OCI-LY3 (cell line): ENCODE results near the gene ALPG.

ENCODE experiments used
- H2AFZ ChIP-seq: fragments of 200-600, 300-600 bp; shearing (Covaris generic); 2 replicates; pipeline ENCODE4 v1.6.0; 2014; ENCODE audit warnings: antibody characterized with exemption, low read depth, low read length
- H3K27ac ChIP-seq: fragments of 200-600, 300-600 bp; sonication (generic); 2 replicates; pipeline ENCODE4 v1.5.1; 2014; ENCODE audit warnings: mild to moderate bottlenecking, low read length, moderate library complexity, mixed read lengths
- H3K27me3 ChIP-seq: fragments of 200-600, 300-600 bp; sonication (generic); 2 replicates; pipeline ENCODE4 v1.6.1; 2014; ENCODE audit warnings: low read depth, low read length, mixed read lengths
- H3K36me3 ChIP-seq: fragments of 200-600, 300-600 bp; sonication (generic); replicated peaks from 2 replicates; pipeline ENCODE3; 2014; ENCODE audit warnings: low read depth, low read length, mixed read lengths
- H3K4me1 ChIP-seq: fragments of 300-600, 200-600 bp; sonication (generic); 2 replicates; pipeline ENCODE4 v1.6.1; 2014; ENCODE audit warnings: low read length, mixed read lengths
- H3K4me2 ChIP-seq: fragments of 200-600, 300-600 bp; sonication (generic); 2 replicates; pipeline ENCODE4 v1.6.1; 2014; ENCODE audit warnings: low read length, mixed read lengths
- H3K4me3 ChIP-seq: fragments of 300-600, 200-600 bp; sonication (generic); 2 replicates; pipeline ENCODE4 v1.5.1; 2014; ENCODE audit warnings: antibody characterized with exemption, mild to moderate bottlenecking, low read length, moderate library complexity
- H3K79me2 ChIP-seq: fragments of 300-600, 200-600 bp; shearing (Covaris generic); 2 replicates; pipeline ENCODE4 v1.6.1; 2014; ENCODE audit warnings: mild to moderate bottlenecking, low read length, mixed read lengths
- H3K9ac ChIP-seq: fragments of 300-600, 200-600 bp; shearing (Covaris generic); 2 replicates; pipeline ENCODE4 v1.6.0; 2014; ENCODE audit warnings: mild to moderate bottlenecking, low read length, moderate library complexity
- H3K9me3 ChIP-seq: fragments of 200-600, 300-600 bp; shearing (Covaris generic); 2 replicates; pipeline ENCODE4 v1.6.1; 2014; ENCODE audit warnings: low read length, mixed read lengths; ENCODE audit not compliant: insufficient read depth
- H4K20me1 ChIP-seq: fragments of 200-600, 300-600 bp; sonication (generic); 2 replicates; pipeline ENCODE4 v1.6.1; 2016; ENCODE audit warnings: low read length, mixed read lengths; ENCODE audit not compliant: insufficient read depth
- CTCF ChIP-seq: fragments of 200-600, 300-600 bp; sonication (generic); IDR thresholded peaks from 2 replicates; pipeline ENCODE4 v1.5.1; 2014; ENCODE audit warnings: antibody characterized with exemption, low read length, low read depth
- EZH2phosphoT487 ChIP-seq: fragments of 200-600 bp; shearing (Covaris generic); IDR thresholded peaks from 2 replicates; pipeline ENCODE4 v1.6.1; 2018; ENCODE audit warnings: antibody characterized with exemption, mixed run types, low read depth

The ALPG gene

GRCh38 chr2:232386490-232386739 lies 20.2 kb upstream of the ALPG start:
- Histone ChIP-seq H3K79me2 (no peaks in the 10 kb centered on the region), H3K4me1 (no peaks in the 10 kb centered on the region), H3K27me3 (no peaks in the 10 kb centered on the region; the same call in 1 of the 2 replicates), H3K9me3 (no peaks in the 10 kb centered on the region), H4K20me1 (no peaks in the 10 kb centered on the region), H3K9ac (no peak overlapping the region), H3K36me3 (no peaks in the 10 kb centered on the region), H2AFZ (no peak overlapping the region), H3K4me2 (no peak overlapping the region), H3K27ac (no peak overlapping the region), H3K4me3 (no peak overlapping the region)
- no peak for TF ChIP-seq EZH2phosphoT487
- no peak for TF ChIP-seq CTCF

- no peak overlapping the region for H2AFZ ChIP-seq
- H3K4me3 ChIP-seq = no peak overlapping the region
- H3K4me2 ChIP-seq = no peak overlapping the region
- no peaks in the 10 kb centered on the region for H4K20me1 ChIP-seq
- no peaks in the 10 kb centered on the region; the same call in 1 of the 2 replicates for H3K27me3 ChIP-seq
- no peak overlapping the region for H3K27ac ChIP-seq
- TF ChIP-seq EZH2phosphoT487 = no peak
- no peak for TF ChIP-seq CTCF
- no peaks in the 10 kb centered on the region for H3K36me3 ChIP-seq
- H3K9me3 ChIP-seq = no peaks in the 10 kb centered on the region
- H3K79me2 ChIP-seq = no peaks in the 10 kb centered on the region
- no peak overlapping the region for H3K9ac ChIP-seq
- H3K4me1 ChIP-seq = no peaks in the 10 kb centered on the region
Measured at GRCh38 chr2:232386740-232387450, 19.7 kb upstream of the ALPG start.

GRCh38 chr2:232387451-232388171 lies 19.0 kb upstream of the ALPG start:
- H3K79me2 ChIP-seq = no peaks in the 10 kb centered on the region
- H3K9me3 ChIP-seq = no peaks in the 10 kb centered on the region
- no peaks in the 10 kb centered on the region for H4K20me1 ChIP-seq
- no peak overlapping the region for H3K27ac ChIP-seq
- H2AFZ ChIP-seq = no peak overlapping the region
- no peak overlapping the region for H3K4me2 ChIP-seq
- no peak overlapping the region for H3K9ac ChIP-seq
- H3K4me1 ChIP-seq = no peaks in the 10 kb centered on the region
- H3K27me3 ChIP-seq = no peaks in the 10 kb centered on the region; the same call in 1 of the 2 replicates
- TF ChIP-seq EZH2phosphoT487 = no peak
- no peak for TF ChIP-seq CTCF
- H3K36me3 ChIP-seq = no peaks in the 10 kb centered on the region
- no peak overlapping the region for H3K4me3 ChIP-seq

- no peaks in the 10 kb centered on the region; the same call in 1 of the 2 replicates for H3K27me3 ChIP-seq
- no peak overlapping the region for H3K4me2 ChIP-seq
- H3K9ac ChIP-seq = no peak overlapping the region
- H4K20me1 ChIP-seq = no peaks in the 10 kb centered on the region
- no peaks in the 10 kb centered on the region for H3K9me3 ChIP-seq
- H3K4me3 ChIP-seq = no peak overlapping the region
- no peaks in the 10 kb centered on the region for H3K36me3 ChIP-seq
- H3K79me2 ChIP-seq = no peaks in the 10 kb centered on the region
- H3K4me1 ChIP-seq = no peaks in the 10 kb centered on the region
- H2AFZ ChIP-seq = no peak overlapping the region
- no peak overlapping the region for H3K27ac ChIP-seq
- TF ChIP-seq EZH2phosphoT487 = no peak
- no peak for TF ChIP-seq CTCF
Measured at GRCh38 chr2:232388324-232388891, 18.2 kb upstream of the ALPG start.
